HG03196 (cell line): ENCODE measurements around the gene ZCCHC2.

Source experiments
- ATAC-seq: cut with Tn5 transposase; IDR thresholded peaks from one replicate; pipeline ENCODE4 v1.9.1; 2021; ENCODE audit not compliant: unreplicated experiment

Gene ZCCHC2

GRCh38 chr18:62509779-62510178, 13.0 kb upstream of the ZCCHC2 start:
- ATAC-seq: no peak

DNA sequence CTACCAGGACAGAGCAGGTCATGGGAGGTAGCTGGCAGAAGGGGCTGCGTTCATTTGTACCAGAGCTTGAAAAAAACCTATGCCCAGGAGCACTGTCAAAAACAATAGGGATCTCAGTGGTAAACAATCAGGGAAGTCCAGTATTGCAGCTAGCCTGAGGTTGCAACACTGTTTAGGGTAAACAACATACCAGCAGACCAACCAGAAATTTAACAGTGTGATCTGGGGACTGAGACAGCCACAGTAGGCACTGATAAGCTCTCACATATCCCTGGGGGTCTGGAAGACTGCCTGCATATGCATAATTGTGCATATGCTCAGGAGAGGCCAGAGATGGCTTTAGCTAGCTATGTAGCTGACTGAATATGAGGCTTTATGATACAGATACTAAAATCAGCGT, 12.0 kb upstream of the ZCCHC2 start:
- ATAC-seq: no peak

- ATAC-seq: no peak
Measured at GRCh38 chr18:62512532-62512931, 10.3 kb upstream of the ZCCHC2 start.

DNA sequence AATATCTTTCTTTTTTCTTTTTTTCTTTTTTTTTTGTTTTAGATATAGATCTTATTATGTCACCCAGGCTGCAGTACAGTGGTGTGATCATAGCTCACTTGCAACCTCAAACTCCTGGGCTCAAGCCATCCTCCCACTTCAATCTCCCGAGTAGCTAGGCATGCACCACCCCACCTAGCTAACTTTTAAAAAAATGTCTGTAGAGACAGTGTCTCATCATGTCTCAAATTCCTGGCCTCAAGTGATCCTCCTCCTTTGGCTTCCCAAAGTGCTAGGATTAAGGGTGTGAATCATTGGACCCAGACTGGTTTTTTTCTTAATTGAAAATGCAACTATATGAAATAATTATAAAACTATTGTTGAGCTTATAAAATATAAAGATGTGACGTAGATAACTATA, 9.8 kb upstream of the ZCCHC2 start:
- no peak for ATAC-seq

DNA sequence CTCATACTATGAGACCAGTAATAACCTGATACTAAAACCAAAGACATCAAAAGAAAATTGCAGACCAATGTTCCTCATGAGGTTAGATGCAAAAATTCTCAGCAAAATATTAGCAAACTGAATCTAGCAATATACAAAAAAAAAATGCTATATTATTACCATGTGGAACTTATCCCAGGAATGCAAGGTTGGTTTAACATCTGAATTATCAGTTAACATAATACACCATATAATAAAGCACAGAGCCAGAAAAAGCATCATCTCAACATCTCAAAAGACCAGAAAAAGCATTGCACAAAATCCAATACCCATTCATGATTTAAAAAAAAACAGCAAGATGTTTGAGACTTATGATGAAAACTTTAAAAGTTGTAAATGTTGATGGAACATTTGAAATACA, 8.3 kb upstream of the ZCCHC2 start:
- ATAC-seq: no peak

DNA sequence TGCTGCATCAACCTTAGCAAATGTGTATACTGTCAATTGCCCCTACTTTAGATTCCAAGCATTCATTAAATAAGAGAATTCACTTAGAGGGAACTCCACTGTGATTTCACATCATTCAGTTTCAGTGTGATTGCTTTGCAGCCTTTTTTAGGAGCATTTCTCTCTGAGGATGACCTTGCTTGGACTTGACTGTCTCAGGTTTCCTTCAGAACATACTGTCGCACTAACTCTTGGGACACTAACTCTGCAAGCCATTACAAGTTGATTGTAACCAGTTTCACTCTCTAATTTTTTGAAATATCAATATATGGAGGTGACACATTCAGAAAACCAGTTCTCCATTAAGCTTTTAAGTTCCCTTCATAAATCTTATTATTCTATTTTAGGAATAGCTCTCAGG, 6.6 kb upstream of the ZCCHC2 start:
- no peak for ATAC-seq

DNA sequence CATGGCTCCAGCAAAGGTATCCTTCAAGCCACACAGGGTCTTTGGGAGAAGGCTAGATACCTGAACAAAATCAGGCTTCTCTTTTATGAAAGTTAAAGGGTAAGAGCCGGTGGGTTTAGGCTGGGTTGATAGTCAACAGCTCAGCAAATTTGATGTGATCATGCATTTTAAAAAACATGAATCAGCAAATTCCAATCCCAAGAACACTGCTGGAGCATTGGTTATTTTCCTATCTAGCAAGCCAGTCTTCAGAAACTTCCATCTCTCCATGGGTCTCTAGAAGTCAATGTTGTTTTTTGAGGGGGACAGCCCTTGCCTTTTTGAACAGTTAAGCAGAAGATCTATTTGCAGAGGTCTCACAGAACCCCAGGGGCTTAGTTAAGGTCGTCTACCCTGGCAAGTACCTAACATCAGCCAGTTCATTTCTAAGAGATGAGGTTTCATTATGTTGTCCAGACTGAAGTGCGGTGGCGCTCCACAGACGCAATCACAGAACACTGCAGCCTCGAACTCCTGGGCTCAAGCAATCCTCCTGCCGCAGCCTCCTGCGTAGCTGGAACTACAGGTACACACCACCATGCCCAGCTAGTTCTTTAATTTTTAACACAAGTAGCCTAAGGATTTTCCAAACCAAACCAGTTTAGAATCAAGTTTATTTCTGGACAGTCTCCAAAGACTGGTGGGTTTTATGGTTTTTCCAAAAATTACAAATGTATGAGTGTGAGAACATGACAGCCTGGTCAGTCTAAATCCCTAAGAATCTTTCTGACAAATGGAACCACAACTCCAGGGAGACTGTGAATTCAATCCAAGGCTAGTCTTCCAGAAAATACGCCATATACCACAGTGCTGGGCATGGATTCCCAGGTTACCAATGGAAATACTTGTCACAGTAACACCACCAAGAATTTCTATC, 4.1 kb upstream of the ZCCHC2 start:
- no peak for ATAC-seq

DNA sequence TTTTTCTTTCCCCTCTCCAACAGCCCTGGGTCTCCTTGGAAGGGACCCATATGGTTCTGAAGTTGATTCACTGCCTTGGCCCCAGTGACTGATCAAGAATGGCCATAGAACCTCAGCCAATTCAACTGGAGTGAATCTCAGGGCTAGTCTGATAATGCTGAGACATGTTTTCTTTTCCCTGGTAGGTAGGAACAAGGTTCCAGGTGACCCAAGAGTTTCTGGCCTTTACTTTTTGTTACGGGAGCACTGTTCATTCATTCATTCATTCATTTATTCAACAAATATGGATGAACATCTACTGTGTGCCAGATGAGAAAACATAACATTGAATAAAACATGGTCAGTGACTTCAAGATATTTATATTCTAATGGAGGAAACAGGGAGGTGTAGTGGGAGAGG, 3.1 kb upstream of the ZCCHC2 start:
- ATAC-seq: no peak

DNA sequence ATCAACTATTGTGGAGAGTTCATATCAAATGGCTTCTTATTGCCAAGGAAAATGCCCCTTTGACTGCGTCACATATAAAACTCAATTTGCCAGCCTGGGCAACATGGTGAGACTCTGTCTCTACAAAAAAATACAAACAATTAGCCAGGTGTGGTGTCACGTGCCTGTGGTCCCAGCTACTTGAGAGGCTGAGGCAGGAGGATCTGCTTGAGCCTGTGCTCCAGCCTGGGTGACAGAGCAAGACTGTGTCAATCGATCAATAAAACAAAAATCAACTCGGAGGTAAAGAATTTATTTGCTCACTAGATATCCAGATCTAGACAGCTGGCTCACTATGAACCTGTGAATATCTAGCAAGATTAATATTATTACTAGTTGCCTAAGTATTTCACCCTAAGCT, 1.7 kb upstream of the ZCCHC2 start:
- ATAC-seq: no peak

DNA sequence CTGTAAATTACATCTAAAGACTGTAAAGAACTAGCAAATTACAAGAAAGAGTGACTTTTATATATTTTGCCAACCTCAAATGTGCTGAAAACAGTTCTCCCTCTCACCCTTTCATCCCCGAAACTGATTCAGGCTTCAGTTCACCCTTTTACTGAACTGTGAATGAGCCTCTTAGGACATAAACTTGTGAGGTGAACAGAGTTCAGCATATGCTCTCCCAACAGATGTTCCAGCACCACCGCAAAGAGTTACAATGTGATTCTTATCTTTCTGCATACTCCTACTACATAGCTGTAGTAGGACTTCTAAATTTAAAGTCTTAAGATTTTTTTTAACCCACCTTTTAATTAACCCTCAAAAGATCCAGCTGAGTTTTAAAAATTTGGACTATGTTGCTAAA, 1.2 kb upstream of the ZCCHC2 start:
- ATAC-seq: no peak

DNA sequence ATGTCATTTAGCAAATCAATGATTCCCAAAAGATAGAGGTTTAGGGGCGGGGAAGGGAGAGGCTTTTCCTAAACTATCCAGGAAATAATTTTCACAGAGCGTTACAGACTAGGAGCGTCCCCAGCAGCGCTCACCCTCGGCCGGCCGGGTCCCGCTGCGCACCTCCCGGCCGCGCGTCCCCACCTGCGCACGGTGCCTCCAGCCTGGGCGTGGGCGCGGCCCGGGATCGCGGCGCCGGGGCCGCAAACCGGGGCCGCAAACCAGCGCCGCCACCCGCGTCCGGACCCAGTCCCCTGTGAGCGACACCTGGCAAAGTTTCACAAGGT, 684 bp upstream of the ZCCHC2 start:
- peak; percentile 7 for ATAC-seq

DNA sequence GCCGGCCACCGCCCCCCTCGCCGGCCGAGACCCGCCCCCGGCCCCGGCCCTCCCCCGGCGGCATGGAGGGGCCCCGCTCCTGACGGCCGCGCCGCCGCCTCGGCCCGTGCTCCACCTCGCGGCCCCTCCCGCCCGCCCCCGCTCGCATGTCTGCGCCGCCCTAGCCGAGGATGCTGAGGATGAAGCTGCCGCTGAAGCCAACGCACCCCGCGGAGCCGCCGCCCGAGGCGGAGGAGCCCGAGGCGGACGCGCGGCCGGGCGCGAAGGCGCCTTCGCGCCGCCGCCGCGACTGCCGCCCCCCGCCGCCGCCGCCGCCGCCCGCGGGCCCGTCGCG, 397 bp downstream of the ZCCHC2 start:
- no peak for ATAC-seq

DNA sequence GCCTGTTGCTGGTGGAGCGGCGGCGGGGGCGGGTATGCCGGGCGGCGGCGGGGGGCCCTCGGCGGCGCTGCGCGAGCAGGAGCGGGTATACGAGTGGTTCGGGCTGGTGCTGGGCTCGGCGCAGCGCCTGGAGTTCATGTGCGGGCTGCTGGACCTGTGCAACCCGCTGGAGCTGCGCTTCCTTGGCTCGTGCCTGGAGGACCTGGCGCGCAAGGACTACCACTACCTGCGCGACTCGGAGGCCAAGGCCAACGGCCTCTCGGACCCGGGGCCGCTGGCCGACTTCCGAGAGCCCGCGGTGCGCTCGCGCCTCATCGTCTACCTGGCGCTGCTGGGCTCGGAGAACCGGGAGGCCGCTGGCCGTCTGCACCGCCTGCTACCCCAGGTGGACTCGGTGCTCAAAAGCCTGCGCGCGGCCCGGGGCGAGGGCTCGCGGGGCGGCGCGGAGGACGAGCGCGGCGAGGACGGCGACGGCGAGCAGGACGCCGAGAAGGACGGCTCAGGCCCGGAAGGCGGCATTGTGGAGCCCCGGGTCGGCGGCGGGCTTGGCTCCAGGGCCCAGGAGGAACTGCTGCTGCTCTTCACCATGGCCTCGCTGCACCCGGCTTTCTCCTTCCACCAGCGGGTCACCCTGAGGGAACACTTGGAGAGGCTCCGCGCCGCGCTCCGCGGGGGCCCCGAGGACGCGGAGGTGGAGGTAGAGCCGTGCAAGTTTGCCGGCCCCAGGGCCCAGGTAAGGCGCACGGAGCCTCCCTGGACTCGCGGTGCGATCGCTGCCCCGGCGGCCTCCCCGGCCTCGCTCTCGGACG, 1.0 kb downstream of the ZCCHC2 start:
- no peak for ATAC-seq

- no peak for ATAC-seq
Measured at GRCh38 chr18:62524440-62525200, 1.8 kb downstream of the ZCCHC2 start.

DNA sequence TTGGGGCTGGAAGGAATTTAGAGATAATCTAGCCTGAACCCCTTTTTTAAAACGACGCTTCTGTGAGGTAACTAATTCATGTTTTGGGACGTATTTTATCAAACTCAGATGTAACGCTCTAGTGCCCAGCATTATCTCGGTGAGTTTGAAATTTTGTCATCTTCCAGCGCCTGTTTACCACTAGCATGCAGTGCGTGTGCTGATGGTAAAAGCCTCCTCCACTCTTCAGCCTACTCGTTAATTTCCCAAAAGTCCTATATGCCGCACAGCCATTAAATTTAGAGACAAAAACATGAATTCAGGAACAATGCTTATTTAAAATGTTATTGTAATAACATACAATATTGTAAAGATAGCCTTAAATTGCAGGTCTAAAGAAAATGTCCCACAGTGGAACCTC, 2.8 kb downstream of the ZCCHC2 start:
- no peak for ATAC-seq

GRCh38 chr18:62526098-62527025, 3.5 kb downstream of the ZCCHC2 start:
- no peak for ATAC-seq

DNA sequence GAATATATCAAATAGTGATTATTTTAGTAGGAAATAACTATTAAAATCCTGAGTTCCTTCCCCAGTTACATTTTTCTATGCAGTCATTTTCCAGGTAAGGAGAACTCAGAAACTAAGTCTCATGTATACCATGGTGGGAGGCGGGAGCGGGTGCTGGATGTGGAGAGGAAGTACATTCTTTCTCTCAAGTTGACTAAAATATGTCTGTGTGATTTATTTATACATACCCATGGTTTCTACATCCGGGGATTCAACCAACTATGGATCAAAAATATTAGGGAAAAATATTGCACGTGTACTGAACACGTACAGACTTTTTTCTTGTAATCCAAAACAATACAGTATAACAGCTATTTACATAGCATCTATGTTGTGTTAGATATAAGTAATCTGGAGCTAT, 6.8 kb downstream of the ZCCHC2 start:
- no peak for ATAC-seq

- ATAC-seq: no peak
Measured at GRCh38 chr18:62531078-62531477, 8.3 kb downstream of the ZCCHC2 start.

GRCh38 chr18:62531931-62532330, 9.1 kb downstream of the ZCCHC2 start:
- no peak for ATAC-seq

DNA sequence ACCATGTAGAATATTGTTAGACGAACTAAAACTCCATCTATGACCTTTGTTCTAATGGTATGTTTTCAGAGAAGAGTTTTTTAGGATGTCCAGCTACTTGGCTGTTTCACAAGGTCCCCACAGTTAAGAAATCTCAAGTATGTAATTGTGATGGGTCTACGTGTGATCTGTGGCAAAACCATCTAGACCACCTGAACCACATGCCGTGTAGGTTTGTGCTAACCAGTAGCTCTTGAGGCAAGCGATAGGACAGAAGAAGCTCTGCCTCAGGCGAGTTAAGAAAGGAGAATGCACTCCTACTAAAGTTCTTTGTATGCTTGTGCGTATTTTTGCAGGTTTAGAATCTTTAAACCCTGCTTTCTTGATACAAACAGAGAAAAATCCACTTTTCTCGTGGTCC, 13.2 kb downstream of the ZCCHC2 start:
- no peak for ATAC-seq
